HG02642 (cell line): Measurements from ENCODE around the gene CHP2.
"Not testable (repeated sequence)": the region's sequence is repeated elsewhere in the genome, so short reads cannot be mapped to it uniquely, and the experiment has no call there.

Experiments
- ATAC-seq: cut with Tn5 transposase; IDR thresholded peaks from one replicate; pipeline ENCODE4 v1.9.1; 2021; ENCODE audit warnings: mild to moderate bottlenecking; ENCODE audit not compliant: unreplicated experiment, poor library complexity

The CHP2 gene

DNA sequence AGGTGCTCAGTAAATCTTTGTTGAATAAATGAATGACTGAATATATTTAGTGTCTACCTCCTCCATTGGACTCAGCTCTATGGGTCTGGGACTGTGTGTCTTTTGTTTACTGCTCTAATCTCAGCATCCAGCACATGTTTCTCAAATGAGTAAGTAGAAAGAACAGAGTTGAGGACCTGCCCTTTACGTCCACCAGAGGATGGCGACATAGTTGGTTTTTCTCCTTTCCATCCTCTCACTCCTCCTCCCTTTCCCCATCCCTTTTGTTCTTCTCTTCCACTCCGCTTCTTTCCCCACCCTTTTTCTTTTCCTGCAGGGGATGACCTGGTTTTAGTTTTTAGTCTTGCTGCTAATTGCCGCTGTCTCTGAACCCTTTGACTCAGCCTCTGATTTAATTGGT, 12.1 kb upstream of the CHP2 start:
- ATAC-seq = no peak

DNA sequence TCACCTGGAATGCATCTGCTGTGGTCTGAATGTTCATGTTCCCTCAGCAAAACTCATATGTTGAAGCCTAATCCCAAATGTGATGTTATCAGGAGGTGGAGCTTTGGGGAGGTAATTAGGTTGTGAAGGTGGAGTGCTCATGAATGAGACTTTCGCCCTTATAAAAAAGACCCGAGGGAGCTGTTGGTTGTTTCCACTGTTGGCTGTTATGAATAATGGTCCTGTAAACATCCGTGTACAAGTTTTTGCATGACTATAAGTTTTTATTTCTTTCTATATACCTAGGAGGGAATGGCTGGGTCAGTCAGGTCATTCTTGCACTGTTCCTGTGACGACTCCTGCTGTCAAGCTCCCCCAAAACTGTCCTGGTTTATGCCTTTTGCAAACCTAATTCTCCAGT, 9.6 kb upstream of the CHP2 start:
- no peak for ATAC-seq

DNA sequence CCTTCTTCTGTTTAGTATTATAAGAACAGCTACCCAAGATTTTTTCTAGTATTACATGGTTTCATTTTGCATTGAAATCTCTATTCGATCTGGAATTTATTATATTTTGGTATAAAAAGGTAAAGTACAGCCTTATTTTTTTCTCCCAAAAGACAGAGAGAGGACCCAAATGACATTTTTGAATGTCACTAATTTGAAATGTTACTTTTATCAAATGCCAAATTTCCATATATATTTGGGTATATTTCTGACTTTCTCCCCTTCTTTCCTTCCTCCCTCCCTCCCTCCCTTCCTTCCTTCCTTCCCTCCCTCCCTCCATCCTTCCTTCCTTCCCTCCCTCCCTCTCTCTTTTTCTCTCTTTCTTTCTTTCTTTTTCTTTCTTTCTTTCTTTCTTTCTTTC, 6.2 kb upstream of the CHP2 start:
- ATAC-seq = no peak

DNA sequence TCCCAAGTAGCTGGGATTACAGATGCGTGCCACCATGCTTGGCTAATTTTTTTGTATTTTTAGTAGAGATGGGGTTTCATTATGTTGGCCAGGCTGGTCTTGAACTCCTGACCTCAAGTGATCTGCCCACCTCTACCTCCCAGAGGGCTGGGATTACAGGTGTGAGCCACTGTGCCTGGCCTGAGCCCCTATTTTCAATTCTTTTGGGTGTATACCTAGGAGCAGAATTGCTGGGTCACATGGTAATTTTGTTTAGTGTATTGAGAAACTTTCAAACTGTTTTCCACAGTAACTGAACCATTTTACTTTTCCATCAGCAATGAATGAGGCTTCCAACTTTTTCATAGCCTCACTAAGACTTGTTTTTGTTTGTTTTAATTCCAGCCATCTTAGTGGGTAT, 3.8 kb upstream of the CHP2 start:
- not testable (repeated sequence) for ATAC-seq

DNA sequence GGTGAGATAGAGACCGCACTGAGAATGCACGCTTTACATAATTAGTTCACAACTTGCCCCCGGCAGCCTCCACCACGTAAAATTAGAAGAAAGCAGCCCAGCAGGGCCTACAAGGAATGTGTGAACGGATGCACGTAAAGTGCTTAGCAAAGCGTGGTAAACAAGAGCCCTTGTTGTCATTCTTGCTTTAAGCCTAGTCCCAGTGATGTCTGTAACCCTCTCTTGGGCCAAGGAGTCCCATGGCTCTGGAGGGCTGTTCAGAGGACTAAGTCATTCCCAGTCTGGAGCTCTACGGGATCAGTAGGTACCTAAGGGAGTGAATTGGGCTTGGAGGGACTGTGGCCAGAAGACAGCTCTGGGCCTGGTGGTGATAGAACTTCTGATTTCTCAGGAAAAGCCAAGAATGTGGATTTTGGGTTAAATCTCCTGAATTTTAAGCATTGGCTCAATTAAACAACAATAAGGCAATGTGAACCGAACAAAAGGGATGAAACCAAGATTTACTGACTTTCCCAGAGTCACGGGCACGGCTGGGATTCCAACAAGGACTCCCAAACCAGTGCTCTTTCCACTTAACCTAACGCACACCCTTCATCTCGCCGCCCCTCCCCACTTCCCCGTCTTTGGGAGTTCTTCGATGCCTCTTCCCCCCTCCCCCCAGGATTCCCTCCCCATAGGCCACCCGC, 775 bp upstream of the CHP2 start:
- no peak for ATAC-seq

DNA sequence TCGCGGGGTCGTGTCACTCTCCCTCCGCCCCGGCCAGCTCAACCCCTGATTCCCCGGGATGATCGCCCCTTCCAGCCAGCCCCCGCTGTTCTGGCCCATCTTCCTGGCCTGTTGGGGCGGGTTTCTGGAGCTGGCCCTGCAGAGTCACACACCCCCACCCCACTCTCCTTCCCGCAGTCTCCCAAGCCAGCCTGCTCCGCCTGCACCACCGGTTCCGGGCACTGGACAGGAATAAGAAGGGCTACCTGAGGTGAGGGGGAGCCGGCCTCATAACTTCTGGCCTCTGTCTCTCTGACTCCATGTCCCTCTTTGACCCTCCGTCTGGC, 621 bp downstream of the CHP2 start:
- ATAC-seq = no peak

DNA sequence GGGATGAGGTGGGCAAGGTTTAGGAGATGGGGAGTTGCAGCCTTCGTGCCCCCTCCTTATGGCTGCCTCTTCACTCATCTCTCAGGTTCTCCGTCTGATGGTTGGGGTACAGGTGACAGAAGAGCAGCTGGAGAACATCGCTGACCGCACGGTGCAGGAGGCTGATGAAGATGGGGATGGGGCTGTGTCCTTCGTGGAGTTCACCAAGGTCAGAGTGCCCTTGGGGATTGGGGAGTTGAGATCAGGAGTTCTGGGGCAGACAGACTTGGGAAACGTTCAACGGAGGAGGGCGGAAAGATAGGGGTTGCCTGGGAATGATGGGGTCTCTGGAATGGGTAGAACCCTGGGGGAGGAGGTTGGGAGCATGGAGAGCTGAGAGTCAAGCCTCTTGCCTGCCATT, 2.3 kb downstream of the CHP2 start:
- ATAC-seq = no peak

DNA sequence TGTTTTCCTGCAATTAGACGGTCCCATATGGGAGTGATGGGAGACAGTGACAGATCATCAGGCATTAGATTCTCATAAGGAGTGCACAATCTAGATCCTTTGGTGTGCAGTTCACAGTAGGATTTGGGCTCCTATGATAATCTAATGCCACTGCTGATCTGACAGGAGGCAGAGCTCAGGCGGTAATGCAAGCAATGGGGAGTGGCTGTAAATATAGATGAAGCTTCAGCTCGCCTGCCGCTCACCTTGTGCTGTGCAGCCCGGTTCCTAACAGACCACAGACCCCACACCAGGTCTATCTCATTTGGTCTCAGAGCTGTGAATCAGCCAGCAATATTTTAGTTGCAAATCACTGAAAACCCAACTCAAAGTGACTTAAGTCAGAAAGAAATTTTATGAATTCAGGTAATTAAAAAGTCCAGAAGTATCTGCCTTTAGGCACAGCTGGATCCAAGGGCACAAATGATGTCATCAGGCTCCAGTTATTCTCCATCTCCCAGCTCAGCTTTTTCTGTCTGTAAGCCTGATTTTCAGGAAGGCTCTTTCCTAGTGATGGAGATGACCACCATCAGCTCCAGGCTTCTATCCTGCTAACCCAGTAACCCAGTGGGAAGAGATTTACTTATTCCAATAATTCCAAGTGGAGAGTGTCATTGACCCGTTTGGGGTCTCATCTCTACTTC, 3.3 kb downstream of the CHP2 start:
- no peak for ATAC-seq

DNA sequence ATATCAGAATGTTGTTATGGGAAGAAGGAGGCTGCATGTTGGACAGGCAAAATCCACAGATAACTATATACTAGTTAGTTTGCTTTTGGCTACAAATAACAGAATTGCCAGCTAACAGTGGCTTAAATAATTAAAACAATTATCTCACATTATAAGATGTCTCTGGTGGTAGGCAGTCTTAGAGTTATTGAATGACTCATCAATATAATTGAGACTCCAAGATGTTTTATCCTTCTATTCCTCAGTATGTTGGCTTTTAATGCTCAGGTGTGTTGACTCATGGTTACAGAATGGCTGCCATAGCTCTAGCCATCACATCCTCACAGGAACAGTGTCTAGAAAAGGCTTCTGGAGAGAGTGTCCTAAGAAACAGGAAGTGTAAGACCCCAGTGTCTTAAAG, 11.1 kb downstream of the CHP2 start:
- no peak for ATAC-seq

DNA sequence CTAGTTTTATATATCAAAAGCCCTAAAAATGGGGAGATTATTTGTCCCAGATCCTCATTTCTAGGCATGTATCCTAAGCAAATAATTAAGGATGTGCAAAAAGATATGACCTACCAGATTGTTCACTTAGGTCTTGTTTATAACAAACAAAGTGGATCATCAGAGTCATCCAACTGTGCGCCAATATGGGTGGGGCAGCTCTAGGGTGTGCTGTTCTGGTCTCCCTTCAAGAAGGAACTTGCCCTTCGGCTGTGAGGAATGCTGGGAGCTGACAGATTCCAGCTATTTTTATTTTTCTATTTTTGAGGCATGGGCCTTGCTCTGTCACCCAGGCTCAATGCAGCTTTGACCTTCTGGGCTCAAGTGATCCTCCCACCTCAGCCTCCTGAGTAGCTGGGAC, 13.8 kb downstream of the CHP2 start:
- ATAC-seq = no peak

DNA sequence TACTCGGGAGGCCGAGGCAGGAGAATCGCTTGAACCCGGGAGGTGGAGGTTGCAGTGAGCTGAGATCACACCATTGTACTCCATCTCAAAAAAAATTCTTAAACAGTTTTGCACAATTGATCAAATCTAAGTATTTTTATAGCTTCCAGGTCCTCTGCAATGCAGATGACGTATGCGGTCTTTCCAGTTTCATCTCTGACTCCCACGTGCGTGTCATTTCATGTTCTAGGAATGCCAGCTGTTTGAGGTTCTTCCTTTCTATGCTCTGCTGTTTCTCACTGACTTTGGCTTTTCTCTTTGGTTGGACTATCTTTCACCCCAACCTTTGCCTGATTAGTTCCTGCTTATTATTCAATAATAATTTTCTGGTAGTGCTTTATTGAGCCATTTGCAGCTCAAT, 16.2 kb downstream of the CHP2 start:
- ATAC-seq = no peak

DNA sequence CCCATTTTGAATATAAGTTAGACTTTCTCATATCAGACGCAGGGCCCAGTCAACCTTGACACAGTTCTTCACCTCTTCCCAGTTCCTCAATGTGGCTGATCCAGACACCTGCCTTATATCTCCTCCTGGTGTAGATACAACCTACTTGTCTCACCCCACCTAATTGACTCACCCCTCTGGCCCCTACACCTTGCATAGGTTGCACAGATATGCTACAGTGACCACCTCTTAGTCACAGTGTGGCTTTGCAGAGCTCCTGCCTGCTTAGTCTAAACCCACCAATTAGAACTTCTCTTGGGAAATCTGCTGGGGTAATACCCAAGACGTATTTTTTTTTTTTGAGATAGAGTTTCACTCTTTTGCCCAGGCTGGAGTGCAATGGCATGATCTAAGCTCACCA, 16.8 kb downstream of the CHP2 start:
- no peak for ATAC-seq

DNA sequence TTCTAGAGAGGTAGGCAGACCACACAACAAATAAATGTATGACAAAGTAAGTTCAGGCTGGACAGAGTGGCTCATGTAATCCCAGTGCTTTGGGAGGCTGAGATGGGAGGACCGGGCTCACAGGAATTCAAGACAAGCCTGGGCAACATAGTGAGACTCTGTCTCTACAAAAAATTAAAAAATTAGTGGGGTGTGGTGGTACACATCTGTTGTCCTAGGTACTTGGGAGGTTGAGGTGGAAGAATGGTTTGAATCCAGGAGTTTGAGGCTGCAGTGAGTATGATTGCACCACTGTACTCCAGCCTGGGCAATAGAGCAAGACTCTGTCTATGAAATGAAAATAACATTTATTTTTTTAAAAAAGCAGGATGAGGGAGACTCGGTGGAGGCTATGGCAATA, 18.5 kb downstream of the CHP2 start:
- ATAC-seq = no peak

DNA sequence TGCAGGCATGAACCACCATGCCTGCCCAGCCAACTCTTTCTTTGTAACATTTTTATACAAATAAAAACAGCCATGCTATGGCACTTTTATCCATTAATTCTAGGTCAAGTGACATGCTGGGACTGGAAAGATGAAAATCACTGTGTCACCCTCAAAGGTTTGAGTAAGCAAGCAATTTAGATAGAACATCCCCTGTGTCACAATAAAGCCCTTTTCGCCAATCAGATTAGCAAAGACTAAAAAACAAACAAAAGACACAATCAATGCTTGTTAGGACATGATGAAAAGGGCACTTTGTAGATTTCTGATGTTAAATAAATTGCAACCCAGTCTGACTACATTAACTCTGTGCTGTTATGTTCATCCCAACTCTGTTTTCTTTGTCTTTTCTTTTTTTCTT, 26.4 kb downstream of the CHP2 start:
- ATAC-seq = no peak

DNA sequence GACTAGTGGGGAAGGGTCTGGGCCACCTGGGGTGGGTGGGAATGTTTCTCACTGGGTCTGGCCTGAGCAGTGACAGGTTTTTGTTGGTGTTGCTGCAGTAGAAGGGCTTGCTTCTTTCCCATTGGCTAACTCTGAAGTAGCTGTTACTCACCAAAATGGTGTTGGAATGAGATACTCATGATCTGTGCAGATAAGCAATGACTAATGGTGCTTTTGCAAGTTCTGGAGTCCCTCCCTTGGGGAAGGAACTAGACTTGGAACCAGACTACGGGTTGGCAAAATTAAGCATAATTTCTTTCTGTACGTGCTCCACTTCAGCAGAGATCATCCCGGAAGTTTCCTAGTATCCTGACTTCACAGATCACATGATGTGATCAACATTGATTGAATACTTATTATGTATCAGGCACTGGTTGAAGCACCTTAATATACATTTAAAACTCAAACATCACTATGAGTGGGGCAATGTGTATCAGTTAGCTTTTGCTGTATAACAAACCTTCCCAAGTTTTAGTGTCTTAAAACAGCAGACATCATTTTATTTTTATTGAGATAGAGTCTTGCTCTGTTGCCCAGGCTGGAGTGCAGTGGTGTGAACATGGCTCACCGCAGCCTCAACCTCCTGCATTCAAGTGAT, 30.1 kb downstream of the CHP2 start:
- ATAC-seq = no peak

DNA sequence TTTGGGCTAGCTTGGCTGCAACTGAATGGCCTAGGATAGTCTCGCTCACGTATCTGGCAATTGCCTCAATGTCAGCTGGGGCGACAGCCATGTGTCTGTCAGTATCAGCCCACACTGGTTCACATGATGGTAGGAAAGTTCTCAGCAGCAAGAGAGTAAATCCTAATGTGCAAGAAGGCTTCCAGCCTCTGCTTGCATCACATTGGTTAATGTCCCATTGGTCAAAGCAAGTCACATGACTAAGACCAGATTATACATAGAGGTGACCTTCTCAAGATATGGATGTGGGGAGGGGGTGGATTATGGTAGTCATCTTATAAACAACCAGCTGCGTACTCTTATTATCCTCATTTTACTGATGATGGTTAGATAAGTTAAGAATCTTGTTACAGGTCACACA, 31.0 kb downstream of the CHP2 start:
- ATAC-seq = no peak

DNA sequence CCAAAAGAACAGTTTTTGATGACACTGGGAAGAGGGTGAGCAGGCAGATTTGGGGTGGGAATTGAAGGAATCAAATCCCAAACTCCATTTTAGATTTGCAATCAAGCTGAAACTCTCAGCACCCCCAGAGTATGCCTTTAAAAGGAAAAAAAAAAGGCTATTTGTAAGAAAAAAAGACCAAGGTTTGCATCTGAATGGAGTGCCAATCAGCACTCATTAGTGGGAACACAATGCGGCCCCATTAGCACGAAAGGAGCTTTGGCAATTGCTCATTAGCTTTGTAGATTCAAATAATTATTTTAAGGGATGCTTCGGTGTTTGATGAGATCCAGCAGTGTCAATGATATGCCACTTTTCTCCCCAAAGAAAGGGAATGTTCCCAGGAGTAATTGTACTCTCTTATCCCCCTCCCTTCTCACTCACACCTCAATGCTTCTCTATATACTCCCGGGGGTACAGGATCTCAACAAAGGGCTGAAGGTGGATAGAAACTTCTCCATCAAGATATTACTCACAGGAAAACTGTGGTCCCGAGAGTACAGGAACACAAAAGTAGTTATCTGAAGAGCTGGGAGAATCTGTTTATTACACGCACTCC, 32.2 kb downstream of the CHP2 start:
- no peak for ATAC-seq

DNA sequence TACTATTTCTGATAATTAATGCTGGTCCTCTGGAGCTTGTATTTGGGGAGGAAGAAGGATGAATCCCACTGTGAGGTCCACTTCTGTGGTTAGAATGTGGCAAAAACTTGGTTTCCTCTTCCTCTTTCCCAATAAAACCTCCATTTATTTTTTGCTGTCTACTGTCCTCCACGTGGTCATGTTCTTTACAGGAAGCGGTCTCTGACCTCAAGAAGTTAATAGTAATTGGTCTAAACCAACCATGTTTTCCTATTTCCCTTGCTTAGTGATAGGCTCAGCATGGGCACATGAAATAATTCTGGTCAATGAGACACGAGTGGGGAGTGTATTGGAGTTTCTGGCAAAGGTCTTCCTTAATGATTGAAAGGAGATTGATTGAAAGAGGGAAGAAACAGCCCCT, 33.9 kb downstream of the CHP2 start:
- no peak for ATAC-seq

DNA sequence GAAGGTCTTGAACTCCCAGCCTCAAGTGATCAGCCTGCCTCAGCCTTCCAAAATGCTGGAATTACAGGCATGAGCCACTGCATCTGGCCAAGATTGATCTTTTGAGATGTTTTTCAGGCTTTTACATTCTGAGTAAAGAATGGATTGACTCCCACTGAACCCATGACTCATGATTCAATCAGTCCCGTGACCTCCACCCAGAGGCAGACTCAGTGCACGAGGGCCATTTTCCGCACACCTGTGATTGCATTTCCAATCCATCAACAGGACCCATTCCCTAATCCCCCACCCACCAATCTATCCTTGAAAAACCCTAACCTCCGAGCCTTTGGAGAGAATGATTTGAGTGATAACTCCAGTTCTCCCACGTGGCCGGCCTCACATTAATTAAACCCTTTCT, 40.6 kb downstream of the CHP2 start:
- ATAC-seq = no peak

DNA sequence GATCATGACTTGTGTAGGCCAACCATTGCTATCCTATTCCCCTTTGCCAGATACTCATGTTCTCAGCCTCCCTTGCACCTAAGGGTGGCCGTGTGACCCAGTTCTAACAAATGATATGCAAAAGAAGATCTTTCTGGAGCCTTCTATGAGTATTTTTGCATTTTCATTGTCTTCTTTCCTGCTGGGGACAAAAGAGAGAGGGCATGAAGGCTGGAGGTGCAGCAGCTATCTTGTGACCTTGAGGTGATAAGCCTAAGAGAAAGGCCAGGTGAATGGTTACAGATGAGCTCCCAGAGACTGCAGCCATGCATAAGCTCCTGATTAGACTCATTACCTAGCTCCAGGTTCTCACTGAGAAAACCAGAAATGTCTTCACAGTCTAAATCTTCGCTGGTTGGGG, 42.1 kb downstream of the CHP2 start:
- ATAC-seq = no peak

DNA sequence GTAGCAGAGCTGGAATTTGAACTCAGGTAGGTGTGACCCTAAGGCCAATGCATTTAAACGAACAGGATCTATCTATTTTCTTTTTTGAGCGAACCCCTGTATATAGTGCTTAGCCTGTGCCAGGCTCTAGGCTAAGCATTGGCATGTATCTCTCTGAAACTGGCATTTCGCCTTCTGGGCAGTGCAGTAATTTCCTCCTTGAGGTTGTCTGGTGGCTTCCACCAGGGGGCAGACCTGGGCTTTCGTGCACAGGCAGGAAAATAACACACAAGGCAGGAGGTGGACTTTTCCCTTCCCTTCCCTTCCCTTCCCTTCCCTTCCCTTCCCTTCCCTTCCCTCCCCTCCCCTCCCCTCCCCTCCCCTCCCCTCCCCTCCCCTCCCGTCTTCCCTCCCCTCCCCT, 46.6 kb downstream of the CHP2 start:
- ATAC-seq = no peak

DNA sequence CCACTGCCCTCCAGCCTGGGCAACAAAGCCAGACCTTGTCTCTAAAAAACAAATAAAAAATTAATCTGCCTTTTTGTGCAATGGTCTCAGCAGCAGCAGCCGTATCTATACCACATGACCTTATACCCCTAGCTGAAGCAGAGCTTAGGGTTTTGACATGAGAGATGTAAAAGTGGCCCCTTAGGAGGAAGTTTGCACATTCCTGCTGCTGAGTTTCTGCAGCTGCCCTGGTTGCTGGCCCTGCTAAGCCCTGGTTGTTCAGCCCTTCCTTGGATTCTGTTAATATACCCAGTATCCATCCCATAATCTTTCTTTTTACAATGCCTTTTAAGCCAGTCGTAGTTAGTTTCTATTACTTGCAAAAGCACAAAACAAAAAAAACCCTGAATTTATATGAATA, 48.0 kb downstream of the CHP2 start:
- ATAC-seq = no peak
